Measurements from ENCODE around the gene RBM39. TPM values are rescaled to one million over a fixed set of nuclear protein-coding genes. Genes with fewer than 3 reads are reported as not detected.
"Not testable (repeated sequence)": the region's sequence is repeated elsewhere in the genome, so short reads cannot be mapped to it uniquely, and the experiment has no call there.

RBM39 gene
- total RNA-seq, 3 donors from 2014 or later (not counting 1 experiment from before 2014, with no cell fraction given): 1,431 to 1,555 (median 1,445) TPM

GRCh38 chr20:35767683-35768481 is 25.8 kb upstream of the RBM39 start:
- Histone ChIP-seq H3K36me3 (ENCODE audit: control insufficient read depth, insufficient read depth, low read length) (no peaks in the 10 kb centered on the region), H3K27me3 (ENCODE audit: control insufficient read depth, insufficient read depth, low read length) (no peaks in the 10 kb centered on the region), H3K4me3 (ENCODE audit: low read length) (peak overlapping the region; percentile 10), H3K9me3 (ENCODE audit: control insufficient read depth, insufficient read depth, low read length) (no peaks in the 10 kb centered on the region), H3K27ac (ENCODE audit: low read length) (peak overlapping the region; percentile 99), H3K4me1 (ENCODE audit: control insufficient read depth, insufficient read depth, low read length) (peaks cover 81% of the 10 kb centered on the region)
- H3K9me3 Mint-ChIP-seq: no peaks in the 10 kb centered on the region
- intact Hi-C loops (cut with micrococcal nuclease): loop anchor here (1.0 to 2.0 kb wide), 3 partner anchors 26 to 153 kb away; partner anchors contain the start of genes RBM39 and SPAG4
- no peaks in the 10 kb centered on the region for H3K27me3 Mint-ChIP-seq (ENCODE audit: low read depth in 2 of 2)
- H3K36me3 Mint-ChIP-seq: no peaks in the 10 kb centered on the region
- peak overlapping the region; percentile 98 to 100 for H3K27ac Mint-ChIP-seq
- peaks cover 38 to 49% of the 10 kb centered on the region in 2 donors for H3K4me1 Mint-ChIP-seq
- no peak for TF ChIP-seq CTCF (IDR thresholded peaks at IDR 0.05)
- peak; percentile 35 to 50 (median 40) for ATAC-seq
- DNase-seq: peak; percentile 61 to 90
- H3K4me3 Mint-ChIP-seq: peak overlapping the region; percentile 91
- 11% methylated on average over 11 of the region's 12 CpGs for WGBS (ENCODE audit: insufficient coverage)

- Mint-ChIP-seq H3K9me3 (no peaks in the 10 kb centered on the region), H3K27ac (peak overlapping the region; percentile 98 to 100), H3K27me3 (ENCODE audit: low read depth in 2 of 2) (no peaks in the 10 kb centered on the region), H3K36me3 (no peaks in the 10 kb centered on the region), H3K4me1 (peaks cover 33 to 44% of the 10 kb centered on the region in 2 donors), H3K4me3 (peak overlapping the region; percentile 35)
- ATAC-seq (no peak), DNase-seq (no peak)
- no peak for TF ChIP-seq CTCF (IDR thresholded peaks at IDR 0.05)
- Histone ChIP-seq H3K4me3 (ENCODE audit: low read length) (no peak overlapping the region), H3K27ac (ENCODE audit: low read length) (peak overlapping the region; percentile 99), H3K27me3 (ENCODE audit: control insufficient read depth, insufficient read depth, low read length) (no peaks in the 10 kb centered on the region), H3K4me1 (ENCODE audit: control insufficient read depth, insufficient read depth, low read length) (peaks cover 76% of the 10 kb centered on the region), H3K9me3 (ENCODE audit: control insufficient read depth, insufficient read depth, low read length) (no peaks in the 10 kb centered on the region), H3K36me3 (ENCODE audit: control insufficient read depth, insufficient read depth, low read length) (no peaks in the 10 kb centered on the region)
- WGBS (ENCODE audit: insufficient coverage): 85% methylated on average over 3 of the region's 4 CpGs
- intact Hi-C loops (cut with micrococcal nuclease): no loop called here
Measured at GRCh38 chr20:35766843-35767242, 24.8 kb upstream of the RBM39 start.

GRCh38 chr20:35764936-35765335 is 22.9 kb upstream of the RBM39 start:
- peak overlapping the region in 1 of 2 donors; percentile 24 for H3K27ac Mint-ChIP-seq
- Histone ChIP-seq H3K27ac (ENCODE audit: low read length) (peak overlapping the region; percentile 14), H3K4me1 (ENCODE audit: control insufficient read depth, insufficient read depth, low read length) (peaks cover 58% of the 10 kb centered on the region)
- H3K9me3 Mint-ChIP-seq; H3K36me3 ChIP-seq (ENCODE audit: control insufficient read depth, insufficient read depth, low read length); intact Hi-C loops (cut with micrococcal nuclease); H3K4me3 ChIP-seq (ENCODE audit: low read length); H3K4me3 Mint-ChIP-seq; H3K27me3 ChIP-seq (ENCODE audit: control insufficient read depth, insufficient read depth, low read length); H3K27me3 Mint-ChIP-seq (ENCODE audit: low read depth in 2 of 2); H3K36me3 Mint-ChIP-seq; DNase-seq; H3K9me3 ChIP-seq (ENCODE audit: control insufficient read depth, insufficient read depth, low read length); ATAC-seq: not testable (repeated sequence)
- H3K4me1 Mint-ChIP-seq: peaks cover 23 to 34% of the 10 kb centered on the region in 2 donors
- 100% methylated on average over 2 of the region's 2 CpGs for WGBS (ENCODE audit: insufficient coverage)

- intact Hi-C loops (cut with micrococcal nuclease): no loop called here
- H3K9me3 ChIP-seq (ENCODE audit: control insufficient read depth, insufficient read depth, low read length): no peaks in the 10 kb centered on the region
- Mint-ChIP-seq H3K27me3 (ENCODE audit: low read depth in 2 of 2) (no peaks in the 10 kb centered on the region), H3K4me3 (no peak overlapping the region), H3K36me3 (no peaks in the 10 kb centered on the region), H3K4me1 (peaks cover 6 to 13% of the 10 kb centered on the region in 2 donors), H3K9me3 (no peaks in the 10 kb centered on the region), H3K27ac (no peak overlapping the region)
- ATAC-seq: no peak
- no peak overlapping the region for H3K27ac ChIP-seq (ENCODE audit: low read length)
- H3K27me3 ChIP-seq (ENCODE audit: control insufficient read depth, insufficient read depth, low read length): no peaks in the 10 kb centered on the region
- H3K4me3 ChIP-seq (ENCODE audit: low read length): no peak overlapping the region
- no peak for DNase-seq
- WGBS (ENCODE audit: insufficient coverage): 92% methylated on average over 3 of the region's 3 CpGs
- H3K36me3 ChIP-seq (ENCODE audit: control insufficient read depth, insufficient read depth, low read length): no peaks in the 10 kb centered on the region
- peaks cover 36% of the 10 kb centered on the region for H3K4me1 ChIP-seq (ENCODE audit: control insufficient read depth, insufficient read depth, low read length)
- TF ChIP-seq CTCF (IDR thresholded peaks at IDR 0.05): no peak
Measured at GRCh38 chr20:35762461-35762860, 20.4 kb upstream of the RBM39 start.

GRCh38 chr20:35761548-35761947 is 19.5 kb upstream of the RBM39 start:
- H3K9me3 ChIP-seq (ENCODE audit: control insufficient read depth, insufficient read depth, low read length); H3K27me3 ChIP-seq (ENCODE audit: control insufficient read depth, insufficient read depth, low read length); H3K27ac Mint-ChIP-seq; H3K4me3 Mint-ChIP-seq; H3K27ac ChIP-seq (ENCODE audit: low read length); ATAC-seq; H3K36me3 Mint-ChIP-seq; H3K36me3 ChIP-seq (ENCODE audit: control insufficient read depth, insufficient read depth, low read length); H3K4me3 ChIP-seq (ENCODE audit: low read length); intact Hi-C loops (cut with micrococcal nuclease); DNase-seq; H3K9me3 Mint-ChIP-seq; H3K27me3 Mint-ChIP-seq (ENCODE audit: low read depth in 2 of 2): not testable (repeated sequence)
- WGBS (ENCODE audit: insufficient coverage): 97% methylated on average over 11 of the region's 11 CpGs
- peaks cover 7 to 11% of the 10 kb centered on the region in 2 donors for H3K4me1 Mint-ChIP-seq
- H3K4me1 ChIP-seq (ENCODE audit: control insufficient read depth, insufficient read depth, low read length): peaks cover 27% of the 10 kb centered on the region
